ENCODE results near the gene PDCD1LG2. TPM values are rescaled to one million over a fixed set of nuclear protein-coding genes. Genes with fewer than 3 reads are reported as not detected.

Gene PDCD1LG2
- total RNA-seq, 1 experiment from 2014 or later = not detected

DNA sequence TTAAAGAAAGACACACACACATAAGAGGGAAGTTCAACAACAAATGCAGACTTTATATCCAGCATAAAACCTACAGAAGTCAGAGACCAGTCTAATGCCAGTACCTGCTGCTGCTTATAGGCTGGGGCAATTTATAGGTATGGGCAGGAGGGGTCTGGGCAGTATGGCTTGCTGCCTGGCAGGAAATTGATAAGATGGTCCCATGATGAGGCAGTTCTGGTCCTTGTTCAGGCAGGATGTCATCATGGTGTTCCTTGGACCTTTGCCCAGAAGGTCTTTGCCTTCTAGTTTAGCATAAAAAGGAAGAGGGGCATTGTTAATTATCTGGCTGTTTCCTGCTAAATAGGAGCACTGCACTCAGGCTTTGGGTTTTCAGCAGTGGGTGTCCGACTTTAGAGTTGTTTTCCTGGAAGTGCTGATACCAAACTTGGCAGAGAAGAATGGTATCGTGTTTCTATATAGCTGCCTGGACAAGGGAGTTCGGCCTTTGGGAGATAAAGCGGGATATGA, 10.4 kb upstream of the PDCD1LG2 start:
- Mint-ChIP-seq H3K4me1 (peaks cover 0 to 2% of the 10 kb centered on the region in 2 experiments; a peak in 1 of 4 replicates), H3K9me3 (peaks cover 0 to 3% of the 10 kb centered on the region in 2 experiments; a peak in 1 of 5 replicates), H3K27me3 (ENCODE audit: low read depth) (no peaks in the 10 kb centered on the region), H3K36me3 (ENCODE audit: insufficient read depth in 1 of 3, low read depth in 3 of 3) (no peaks in the 10 kb centered on the region), H3K4me3 (no peak overlapping the region), H3K27ac (no peak overlapping the region)
- Histone ChIP-seq H3K23ac (ENCODE audit: insufficient read length, low read depth, low read length) (no peak overlapping the region), H4K8ac (replicated peaks; ENCODE audit: insufficient read length, low read depth, low read length) (no peak overlapping the region), H2AK5ac (ENCODE audit: insufficient read length, low read length) (no peak overlapping the region), H3K4me2 (ENCODE audit: insufficient read depth, insufficient read length, low read length) (no peak overlapping the region), H4K20me1 (ENCODE audit: control insufficient read depth, insufficient read depth, insufficient read length) (no peaks in the 10 kb centered on the region), H2BK5ac (ENCODE audit: insufficient read length, low read length) (no peak overlapping the region), H2BK12ac (ENCODE audit: insufficient read length, low read depth, low read length) (no peak overlapping the region), H2BK15ac (ENCODE audit: low read depth, low read length) (no peak overlapping the region), H3K18ac (ENCODE audit: insufficient read length, low read depth, low read length) (no peak overlapping the region), H3K4ac (ENCODE audit: low read depth, low read length) (no peak overlapping the region), H3K79me2 (ENCODE audit: insufficient read depth, low read length) (no peaks in the 10 kb centered on the region; the same call in 1 of the 2 replicates), H3T11ph (ENCODE audit: low read length) (no peak overlapping the region), H3K79me1 (ENCODE audit: insufficient read depth, low read depth, low read length, poor library complexity, severe bottlenecking) (no peaks in the 10 kb centered on the region), H3K14ac (ENCODE audit: insufficient read depth, low read length) (no peak overlapping the region), H4K5ac (ENCODE audit: insufficient read length, low read depth, low read length) (no peak overlapping the region), H3K56ac (ENCODE audit: insufficient read length, low read depth, low read length) (no peak overlapping the region), H2AFZ (ENCODE audit: low read length) (no peak overlapping the region), H3K4me1 (ENCODE audit: insufficient read depth, low read length) (no peaks in the 10 kb centered on the region), H3K27ac (ENCODE audit: insufficient read length, low read depth, low read length) (no peak overlapping the region), H4K91ac (ENCODE audit: insufficient read length, low read depth, low read length) (no peak overlapping the region), H3K27me3 (ENCODE audit: insufficient read depth, low read length) (no peaks in the 10 kb centered on the region), H3K9me3 (ENCODE audit: control insufficient read depth, low read depth, low read length) (no peaks in the 10 kb centered on the region), H3K23me2 (ENCODE audit: insufficient read length, low read depth, low read length, poor library complexity, severe bottlenecking) (no peaks in the 10 kb centered on the region), H3K9ac (ENCODE audit: extremely low read depth, insufficient read length, low read length) (no peak overlapping the region), H2BK120ac (ENCODE audit: low read depth, low read length, poor library complexity, severe bottlenecking) (no peak overlapping the region), H2BK20ac (ENCODE audit: low read depth, low read length, poor library complexity, severe bottlenecking) (no peak overlapping the region)
- no CpG with 5 or more reads among the region's 4 CpGs for WGBS (ENCODE audit: extremely low coverage, insufficient read length, low lambda C conversion rate)
- TF ChIP-seq, protein P1, sequence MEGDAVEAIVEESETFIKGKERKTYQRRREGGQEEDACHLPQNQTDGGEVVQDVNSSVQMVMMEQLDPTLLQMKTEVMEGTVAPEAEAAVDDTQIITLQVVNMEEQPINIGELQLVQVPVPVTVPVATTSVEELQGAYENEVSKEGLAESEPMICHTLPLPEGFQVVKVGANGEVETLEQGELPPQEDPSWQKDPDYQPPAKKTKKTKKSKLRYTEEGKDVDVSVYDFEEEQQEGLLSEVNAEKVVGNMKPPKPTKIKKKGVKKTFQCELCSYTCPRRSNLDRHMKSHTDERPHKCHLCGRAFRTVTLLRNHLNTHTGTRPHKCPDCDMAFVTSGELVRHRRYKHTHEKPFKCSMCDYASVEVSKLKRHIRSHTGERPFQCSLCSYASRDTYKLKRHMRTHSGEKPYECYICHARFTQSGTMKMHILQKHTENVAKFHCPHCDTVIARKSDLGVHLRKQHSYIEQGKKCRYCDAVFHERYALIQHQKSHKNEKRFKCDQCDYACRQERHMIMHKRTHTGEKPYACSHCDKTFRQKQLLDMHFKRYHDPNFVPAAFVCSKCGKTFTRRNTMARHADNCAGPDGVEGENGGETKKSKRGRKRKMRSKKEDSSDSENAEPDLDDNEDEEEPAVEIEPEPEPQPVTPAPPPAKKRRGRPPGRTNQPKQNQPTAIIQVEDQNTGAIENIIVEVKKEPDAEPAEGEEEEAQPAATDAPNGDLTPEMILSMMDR (conservative IDR thresholded peaks at IDR 0.05) = no peak
- DNase-seq = no peak
